ENCODE results near the gene TMEM266.

Gene TMEM266

DNA sequence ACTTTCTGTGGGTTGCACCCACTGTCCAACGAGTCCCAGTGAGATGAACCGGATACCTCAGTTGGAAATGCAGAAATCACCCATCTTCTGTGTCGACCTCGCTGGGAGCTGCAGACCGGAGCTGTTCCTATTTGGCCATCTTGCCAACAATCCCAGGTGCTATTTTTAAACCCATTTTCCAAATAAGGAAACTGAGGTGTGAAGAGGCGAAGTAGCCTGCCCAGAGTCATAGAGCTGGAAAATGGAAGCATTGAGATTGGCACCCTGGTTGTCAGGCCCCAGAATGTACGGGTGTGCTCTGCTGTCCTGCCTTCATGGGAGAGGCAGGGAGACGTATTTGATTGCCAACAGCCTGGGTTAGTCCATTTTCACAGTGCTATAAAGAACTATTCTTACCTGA lies 39.6 kb downstream of the TMEM266 start:
- TF ChIP-seq, protein P1, sequence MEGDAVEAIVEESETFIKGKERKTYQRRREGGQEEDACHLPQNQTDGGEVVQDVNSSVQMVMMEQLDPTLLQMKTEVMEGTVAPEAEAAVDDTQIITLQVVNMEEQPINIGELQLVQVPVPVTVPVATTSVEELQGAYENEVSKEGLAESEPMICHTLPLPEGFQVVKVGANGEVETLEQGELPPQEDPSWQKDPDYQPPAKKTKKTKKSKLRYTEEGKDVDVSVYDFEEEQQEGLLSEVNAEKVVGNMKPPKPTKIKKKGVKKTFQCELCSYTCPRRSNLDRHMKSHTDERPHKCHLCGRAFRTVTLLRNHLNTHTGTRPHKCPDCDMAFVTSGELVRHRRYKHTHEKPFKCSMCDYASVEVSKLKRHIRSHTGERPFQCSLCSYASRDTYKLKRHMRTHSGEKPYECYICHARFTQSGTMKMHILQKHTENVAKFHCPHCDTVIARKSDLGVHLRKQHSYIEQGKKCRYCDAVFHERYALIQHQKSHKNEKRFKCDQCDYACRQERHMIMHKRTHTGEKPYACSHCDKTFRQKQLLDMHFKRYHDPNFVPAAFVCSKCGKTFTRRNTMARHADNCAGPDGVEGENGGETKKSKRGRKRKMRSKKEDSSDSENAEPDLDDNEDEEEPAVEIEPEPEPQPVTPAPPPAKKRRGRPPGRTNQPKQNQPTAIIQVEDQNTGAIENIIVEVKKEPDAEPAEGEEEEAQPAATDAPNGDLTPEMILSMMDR (conservative IDR thresholded peaks at IDR 0.05; ENCODE audit: low read depth, low read length), result no peak
- no peak for DNase-seq (ENCODE audit: low read depth)
- H3K4me3 ChIP-seq (ENCODE audit: low read length), result no peak overlapping the region

DNA sequence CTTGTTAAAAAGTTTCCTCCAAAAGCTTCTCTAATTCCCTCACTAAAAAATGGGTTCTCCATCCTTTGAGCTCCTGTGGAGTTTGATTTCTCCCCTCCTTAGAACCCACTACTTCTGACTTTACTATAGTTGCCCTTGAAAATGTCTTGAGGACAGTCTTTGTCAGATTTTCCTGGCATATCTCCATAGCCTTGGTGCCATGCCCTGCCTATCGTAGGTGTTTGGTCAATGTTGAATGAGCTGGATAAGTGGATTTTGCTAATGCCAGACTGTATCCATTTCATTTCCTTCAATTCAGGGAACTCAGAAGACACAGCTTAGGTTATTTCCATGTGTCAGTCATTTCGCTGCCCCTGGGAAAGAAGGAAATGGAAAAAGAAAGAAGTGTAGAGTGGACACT lies 40.6 kb downstream of the TMEM266 start:
- DNase-seq (ENCODE audit: low read depth), result no peak
- no peak overlapping the region for H3K4me3 ChIP-seq (ENCODE audit: low read length)
- TF ChIP-seq, protein P1 (conservative IDR thresholded peaks at IDR 0.05; ENCODE audit: low read depth, low read length), result no peak

DNA sequence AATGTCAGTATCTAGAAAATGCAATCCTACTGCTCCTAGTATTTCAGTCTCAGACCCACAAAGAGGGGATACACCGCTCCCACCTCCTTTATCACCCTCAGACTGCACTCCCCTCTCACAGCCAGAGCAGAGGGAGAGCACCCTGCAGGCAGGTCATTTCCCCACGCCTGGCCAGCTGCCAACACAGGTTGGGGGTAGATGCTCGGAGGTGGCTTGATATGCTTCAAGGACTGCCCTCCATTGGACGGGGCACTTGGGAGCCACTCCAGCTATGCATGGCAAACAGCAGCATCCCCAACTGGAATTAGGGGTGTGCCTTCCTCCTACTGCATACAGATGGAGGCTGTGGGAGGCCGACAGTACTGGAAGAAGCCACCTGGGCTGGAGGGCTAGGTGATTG lies 41.9 kb downstream of the TMEM266 start:
- no peak overlapping the region for H3K4me3 ChIP-seq (ENCODE audit: low read length)
- DNase-seq (ENCODE audit: low read depth), result no peak
- TF ChIP-seq, protein P1 (conservative IDR thresholded peaks at IDR 0.05; ENCODE audit: low read depth, low read length), result no peak

DNA sequence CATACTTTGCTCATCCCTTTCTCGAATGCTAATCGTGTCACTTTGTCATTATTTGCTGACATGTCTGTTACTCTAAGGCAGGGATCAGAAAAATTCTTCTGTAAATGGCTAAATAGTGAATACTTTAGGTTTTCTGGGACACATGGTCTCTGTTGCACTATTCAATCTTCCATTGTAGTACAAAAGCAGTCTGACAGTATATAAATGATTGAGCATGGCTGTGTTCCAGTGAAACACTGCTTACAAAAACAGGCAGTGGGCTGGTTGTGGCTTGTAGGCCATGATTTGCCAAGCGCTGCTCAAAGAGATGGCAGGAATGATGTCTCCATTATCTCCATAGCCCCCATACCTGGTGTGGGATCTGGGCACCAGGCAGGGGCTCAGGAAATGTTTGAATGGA lies 45.6 kb downstream of the TMEM266 start:
- no peak for DNase-seq (ENCODE audit: low read depth)
- TF ChIP-seq, protein P1 (conservative IDR thresholded peaks at IDR 0.05; ENCODE audit: low read depth, low read length), result no peak
- H3K4me3 ChIP-seq (ENCODE audit: low read length), result no peak overlapping the region

DNA sequence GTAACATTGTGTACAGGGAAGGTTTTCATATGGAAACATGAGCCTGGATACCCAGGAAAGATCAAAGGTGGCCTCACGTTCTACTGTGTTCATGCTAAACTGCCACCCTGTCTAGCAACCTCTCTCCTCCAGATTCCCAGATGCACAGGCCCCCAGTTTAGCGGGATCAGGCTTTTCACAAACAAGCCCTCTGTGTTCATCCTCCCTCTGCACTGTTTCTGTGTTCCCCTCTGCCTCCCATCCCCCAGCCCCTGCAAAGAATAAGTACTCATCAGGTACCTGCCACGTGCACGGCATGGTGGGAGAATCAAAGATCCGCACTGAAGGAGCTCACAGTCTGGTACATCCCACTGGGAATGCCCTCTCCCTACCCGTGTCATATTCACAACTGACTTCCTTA lies 46.1 kb downstream of the TMEM266 start:
- DNase-seq (ENCODE audit: low read depth), result no peak
- TF ChIP-seq, protein P1 (conservative IDR thresholded peaks at IDR 0.05; ENCODE audit: low read depth, low read length), result no peak

DNA sequence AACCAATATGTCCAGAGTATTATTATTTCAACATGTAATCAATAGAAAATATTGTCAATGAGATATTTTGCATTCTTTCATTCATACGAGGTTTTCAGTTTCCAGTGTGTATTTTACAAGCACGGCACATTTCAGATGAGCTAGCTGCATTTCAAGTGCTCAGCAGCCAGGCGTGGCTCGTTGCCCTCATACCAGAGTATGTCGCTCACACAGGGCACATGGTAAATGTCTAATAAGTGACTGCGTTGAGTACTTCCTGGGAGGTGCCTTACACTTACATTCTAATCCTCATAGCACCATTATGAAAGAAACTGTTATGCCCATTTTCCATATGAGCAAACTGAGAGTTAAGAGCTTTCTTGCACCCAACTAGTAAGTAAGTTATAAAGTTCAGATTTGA lies 47.4 kb downstream of the TMEM266 start:
- no peak overlapping the region for H3K4me3 ChIP-seq (ENCODE audit: low read length)
- TF ChIP-seq, protein P1 (conservative IDR thresholded peaks at IDR 0.05; ENCODE audit: low read depth, low read length), result no peak
- peak; percentile 3 for DNase-seq (ENCODE audit: low read depth)

More for the DNA sequence above, 46.1 kb downstream of the TMEM266 start:
- no peak overlapping the region for H3K4me3 ChIP-seq (ENCODE audit: low read length)

DNA sequence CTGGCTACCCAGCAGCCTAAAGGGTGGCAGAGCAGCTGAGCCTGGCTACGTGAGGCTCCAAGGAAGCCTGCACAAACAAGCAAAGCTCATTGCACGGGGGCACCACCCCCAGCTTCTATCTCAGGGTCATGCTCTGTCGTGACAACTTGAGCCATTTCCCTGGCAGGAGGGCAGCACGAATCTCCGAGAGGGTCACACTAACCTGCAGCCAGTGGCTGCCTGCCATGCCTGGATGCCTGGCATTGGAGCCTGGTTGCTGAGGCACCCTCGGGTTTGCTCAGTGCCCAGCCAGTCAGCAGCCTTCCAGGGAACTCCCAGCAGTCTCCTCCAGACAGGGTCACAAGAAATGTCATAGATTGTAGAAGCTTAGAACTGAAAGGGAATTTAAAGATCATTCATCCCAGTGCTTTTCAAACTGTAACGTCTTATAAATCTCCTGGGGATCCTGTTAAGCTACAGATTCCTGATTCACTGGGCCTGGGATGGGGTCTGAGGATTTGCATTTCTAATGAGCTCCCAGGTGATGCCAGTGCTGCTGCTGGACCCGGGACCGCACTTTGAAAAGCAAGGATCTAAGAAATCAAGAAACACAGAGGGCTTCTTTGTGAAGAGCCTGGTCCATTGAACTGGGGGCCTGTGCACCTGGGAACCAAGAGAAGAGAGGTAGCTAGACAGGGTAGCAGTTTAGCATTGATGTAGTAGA lies 48.4 kb downstream of the TMEM266 start:
- peak; percentile 6 for DNase-seq (ENCODE audit: low read depth)
- TF ChIP-seq, protein P1 (conservative IDR thresholded peaks at IDR 0.05; ENCODE audit: low read depth, low read length), result no peak
- peak overlapping the region; percentile 5 for H3K4me3 ChIP-seq (ENCODE audit: low read length)
